SH-SY5Y (cell line): Measurements from ENCODE around the gene CCR5AS.

Experiments
- GATA2 ChIP-seq: IDR thresholded peaks from 2 replicates; pipeline ENCODE4 v1.6.1; 2011; ENCODE audit warnings: mild to moderate bottlenecking, low read depth, low read length
- GATA3 ChIP-seq: IDR thresholded peaks from 2 replicates; pipeline ENCODE4 v1.6.1; 2011; ENCODE audit warnings: low read depth, mild to moderate bottlenecking, low read length, moderate library complexity

DNA sequence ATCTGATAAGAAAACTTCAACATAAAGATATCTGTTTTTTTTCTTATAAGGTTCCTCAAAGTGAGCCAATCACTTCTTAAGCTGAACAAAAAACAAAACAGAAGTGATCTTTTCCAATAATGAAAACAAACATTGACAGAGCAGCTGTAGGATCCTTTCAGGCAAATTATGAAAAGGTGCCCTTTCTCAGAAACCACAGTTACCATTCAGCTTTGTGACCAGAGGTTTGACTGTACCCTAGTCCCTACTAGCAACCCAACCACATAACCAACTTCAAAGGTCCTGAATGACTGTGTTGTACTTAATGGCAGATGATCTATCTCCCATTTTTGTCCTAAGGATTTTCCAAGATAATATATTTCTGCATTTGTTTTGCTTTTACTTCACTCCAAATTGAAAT is 92.3 kb downstream of the CCR5AS start:
- TF ChIP-seq GATA2 = no peak
- no peak for TF ChIP-seq GATA3
